HG03521 (cell line): ENCODE measurements around the gene CCSER1.
"Not testable (repeated sequence)": the region's sequence is repeated elsewhere in the genome, so short reads cannot be mapped to it uniquely, and the experiment has no call there.

Experiments used
- ATAC-seq: cut with Tn5 transposase; IDR thresholded peaks from one replicate; pipeline ENCODE4 v1.9.1; 2021; ENCODE audit warnings: mild to moderate bottlenecking, moderate library complexity; ENCODE audit not compliant: unreplicated experiment

CCSER1 gene

DNA sequence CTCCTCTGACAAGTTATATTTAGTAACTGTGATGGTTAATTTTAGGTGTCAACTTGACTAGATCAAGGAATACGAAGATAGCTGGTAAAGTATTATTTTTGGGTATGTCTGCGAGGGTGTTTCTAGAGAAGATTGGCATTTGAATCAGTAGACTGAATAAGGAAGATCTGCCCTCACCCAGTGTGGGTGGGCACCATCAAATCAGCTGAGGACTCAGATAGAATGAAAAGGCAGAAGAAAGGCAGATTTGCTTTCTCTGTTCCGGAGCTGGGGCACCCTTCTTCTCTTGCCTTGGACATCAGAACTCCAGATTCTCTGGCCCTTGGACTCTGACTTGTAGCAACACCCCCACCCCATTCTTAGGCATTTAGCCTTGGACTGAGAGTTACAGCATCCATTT lies 981.6 kb downstream of the CCSER1 start:
- no peak for ATAC-seq

- ATAC-seq: no peak
Observed at GRCh38 chr4:91111556-91111955, 984.4 kb downstream of the CCSER1 start.

GRCh38 chr4:91113130-91113706 lies 986.0 kb downstream of the CCSER1 start:
- ATAC-seq: no peak

- no peak for ATAC-seq
Observed at GRCh38 chr4:91114386-91114785, 987.2 kb downstream of the CCSER1 start.

- ATAC-seq: no peak
Observed at GRCh38 chr4:91116861-91117260, 989.7 kb downstream of the CCSER1 start.

- ATAC-seq: no peak
Observed at GRCh38 chr4:91118597-91118996, 991.4 kb downstream of the CCSER1 start.

- ATAC-seq: no peak
Observed at GRCh38 chr4:91123742-91124141, 996.5 kb downstream of the CCSER1 start.

DNA sequence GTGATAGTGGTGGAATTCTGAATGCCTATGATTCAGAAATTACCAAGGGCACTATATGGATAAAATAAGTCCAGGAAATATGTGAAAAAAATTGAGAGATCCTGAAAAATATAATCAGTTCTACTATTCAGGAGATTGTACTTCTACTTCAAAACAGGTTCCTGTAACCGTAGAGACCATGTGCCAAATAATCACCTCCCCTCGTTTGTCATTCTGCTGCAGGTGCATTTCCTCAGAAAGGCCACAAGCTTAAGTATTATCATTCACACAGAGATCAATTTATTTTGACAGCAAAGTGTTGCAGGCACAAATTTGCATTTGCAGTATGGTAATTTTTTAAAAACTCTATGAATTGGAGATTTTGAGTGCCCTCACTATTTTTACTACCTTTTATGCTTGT lies 1000.0 kb downstream of the CCSER1 start:
- ATAC-seq: no peak

DNA sequence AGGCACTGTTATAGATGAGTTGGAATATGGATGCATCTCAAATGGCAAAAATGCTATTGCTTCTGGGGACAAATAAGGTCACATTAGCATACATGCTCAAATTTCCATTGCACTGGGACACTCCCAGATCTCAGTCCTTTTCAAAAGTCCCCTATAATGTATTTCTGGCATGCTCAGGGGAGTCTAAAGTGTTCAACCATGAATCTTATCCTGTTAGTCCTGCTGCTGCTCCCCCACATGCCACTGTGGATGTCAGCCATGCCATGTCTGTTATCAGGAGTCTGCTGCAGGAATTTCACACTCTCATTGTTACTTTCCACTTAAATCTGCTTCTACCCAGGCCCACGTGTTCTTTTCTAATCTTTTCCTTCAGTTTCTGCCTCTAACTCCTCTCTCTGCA lies 1000.6 kb downstream of the CCSER1 start:
- ATAC-seq: no peak

DNA sequence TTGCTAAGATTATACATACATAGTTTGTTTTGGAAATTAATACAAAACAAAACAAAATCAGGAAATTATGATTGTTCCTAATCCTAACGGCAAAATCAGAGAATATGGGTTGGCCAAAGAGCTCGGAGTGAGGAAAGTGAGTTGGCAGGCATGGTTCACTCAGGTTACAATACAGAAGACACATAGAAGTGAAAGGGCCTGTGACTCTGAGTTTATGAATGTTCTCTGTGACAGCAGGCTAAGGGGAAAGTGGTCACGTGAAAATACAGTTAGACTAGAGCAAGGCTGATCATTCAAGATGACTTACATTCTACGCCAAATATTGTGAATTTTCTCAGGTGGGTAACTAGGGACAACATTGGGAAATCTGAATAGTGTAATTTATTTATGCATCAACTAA lies 1001.3 kb downstream of the CCSER1 start:
- ATAC-seq: no peak

GRCh38 chr4:91147067-91147466 lies 1019.9 kb downstream of the CCSER1 start:
- no peak for ATAC-seq

DNA sequence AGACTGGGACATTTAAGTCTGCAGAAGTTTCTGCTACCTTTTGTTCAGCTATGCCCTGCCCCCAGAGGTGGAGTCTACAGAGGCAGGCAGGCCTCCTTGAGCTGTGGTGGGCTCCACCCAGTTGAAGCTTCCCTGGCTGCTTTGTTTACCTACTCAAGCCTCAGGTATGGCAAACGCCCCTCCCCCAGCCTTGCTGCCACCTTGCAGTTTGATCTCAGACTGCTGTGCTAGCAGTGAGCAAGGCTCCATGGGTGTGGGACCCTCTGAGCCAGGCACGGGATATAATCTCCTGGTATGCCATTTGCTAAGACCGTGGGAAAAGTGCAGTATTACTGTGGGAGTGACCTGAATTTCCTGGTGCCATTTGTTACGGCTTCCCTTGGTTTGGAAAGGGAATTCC lies 1026.8 kb downstream of the CCSER1 start:
- ATAC-seq: not testable (repeated sequence)

GRCh38 chr4:91167864-91168653 lies 1040.9 kb downstream of the CCSER1 start:
- not testable (repeated sequence) for ATAC-seq

- no peak for ATAC-seq
Observed at GRCh38 chr4:91170768-91171167, 1043.6 kb downstream of the CCSER1 start.

DNA sequence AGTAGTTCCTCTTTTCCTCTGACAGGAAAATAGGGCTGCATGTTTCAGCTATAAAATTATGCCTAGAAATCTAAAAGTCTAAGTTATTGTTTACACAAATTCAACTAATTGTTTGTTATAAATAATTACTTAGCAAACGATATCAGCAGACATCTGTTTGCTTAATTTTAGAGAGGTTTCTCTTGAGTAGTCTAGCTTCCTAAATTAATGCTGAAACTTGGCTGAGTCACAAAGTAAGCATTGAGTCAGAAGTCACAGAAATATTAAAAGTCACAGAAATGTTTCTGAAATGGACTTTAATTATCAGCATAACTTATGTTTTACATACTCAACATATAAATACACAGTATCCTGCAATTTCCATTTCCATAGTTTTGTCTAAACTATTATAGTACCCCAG lies 1044.0 kb downstream of the CCSER1 start:
- ATAC-seq: no peak

DNA sequence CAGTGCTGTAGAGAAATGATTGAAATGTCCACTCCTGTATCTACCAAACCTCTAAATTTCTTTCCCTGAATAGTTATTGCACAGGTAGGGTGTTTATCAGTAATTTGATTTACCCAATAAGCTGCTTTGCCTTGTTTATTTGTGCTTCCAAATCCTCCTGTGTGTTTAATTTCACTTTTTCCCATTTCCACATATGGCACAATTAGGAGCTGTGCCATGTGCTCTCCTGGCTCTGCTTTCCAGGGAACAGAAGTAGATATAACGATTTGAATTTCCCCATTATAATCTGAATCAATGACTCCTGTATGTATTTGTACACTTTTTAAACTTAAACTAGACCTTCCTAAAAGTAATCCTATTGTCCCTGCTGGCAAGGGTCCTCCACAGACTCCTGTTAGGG lies 1057.9 kb downstream of the CCSER1 start:
- not testable (repeated sequence) for ATAC-seq

- no peak for ATAC-seq
Observed at GRCh38 chr4:91198951-91199350, 1071.8 kb downstream of the CCSER1 start.

DNA sequence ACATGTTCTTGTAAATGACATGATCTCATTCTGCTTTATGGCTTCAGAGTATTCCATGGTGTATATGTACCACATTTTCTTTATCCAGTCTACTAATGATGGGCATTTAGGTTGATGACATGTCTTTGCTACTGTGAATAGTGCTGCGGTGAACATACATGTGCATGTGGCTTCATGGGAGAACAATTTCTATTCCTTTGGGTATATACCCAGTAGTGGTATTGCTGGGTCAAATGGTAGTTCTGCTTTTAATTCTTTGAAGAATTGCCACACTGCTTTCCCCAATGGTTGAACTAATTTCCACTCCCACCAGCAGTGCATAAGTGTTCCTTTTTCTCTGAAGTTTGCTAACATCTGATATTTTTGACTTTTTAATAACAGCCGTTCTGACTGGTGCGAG lies 1080.3 kb downstream of the CCSER1 start:
- ATAC-seq: no peak

DNA sequence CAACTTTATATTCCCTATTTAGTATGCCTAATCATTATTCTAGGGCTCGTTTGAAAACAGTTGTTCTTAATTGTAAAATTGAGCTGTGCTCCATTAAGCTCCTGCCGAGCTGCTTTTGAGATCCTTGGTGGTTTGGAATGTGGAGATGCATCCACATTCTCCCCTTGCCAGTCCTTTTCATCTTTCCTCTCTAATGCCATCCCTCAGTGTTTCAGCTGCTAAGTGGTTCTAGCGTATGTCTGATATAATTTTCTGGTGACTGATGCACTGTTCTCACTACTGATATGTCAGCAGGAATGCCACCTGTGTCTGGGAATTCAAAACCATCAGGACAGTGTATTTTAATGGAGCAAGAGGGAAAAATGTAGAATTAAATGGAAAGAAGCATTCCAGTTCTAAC lies 1085.0 kb downstream of the CCSER1 start:
- ATAC-seq: no peak

DNA sequence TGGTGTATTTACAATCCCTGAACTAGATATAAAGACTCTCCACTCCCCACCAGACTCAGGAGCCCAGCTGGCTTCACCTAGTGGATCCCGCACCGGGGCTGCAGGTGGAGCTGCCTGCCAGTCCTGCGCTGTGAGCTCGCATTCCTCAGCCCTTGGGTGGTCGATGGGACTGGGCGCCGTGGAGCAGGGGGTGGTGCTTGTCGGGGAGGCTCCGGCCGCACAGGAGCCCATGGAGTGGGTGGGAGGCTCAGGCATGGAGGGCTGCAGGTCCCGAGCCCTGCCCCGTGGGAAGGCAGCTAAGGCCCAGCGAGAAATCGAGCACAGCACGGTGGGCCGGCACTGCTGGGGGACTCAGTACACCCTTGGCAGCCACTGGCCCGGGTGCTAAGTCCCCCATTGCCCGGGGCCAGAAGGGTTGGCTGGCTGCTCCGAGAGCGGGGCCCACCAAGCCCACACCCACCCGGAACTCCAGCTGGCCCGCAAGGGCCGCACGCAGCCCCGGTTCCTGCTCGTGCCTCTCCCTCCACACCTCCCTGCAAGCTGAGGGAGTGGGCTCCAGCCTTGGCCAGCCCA lies 1090.7 kb downstream of the CCSER1 start:
- not testable (repeated sequence) for ATAC-seq

DNA sequence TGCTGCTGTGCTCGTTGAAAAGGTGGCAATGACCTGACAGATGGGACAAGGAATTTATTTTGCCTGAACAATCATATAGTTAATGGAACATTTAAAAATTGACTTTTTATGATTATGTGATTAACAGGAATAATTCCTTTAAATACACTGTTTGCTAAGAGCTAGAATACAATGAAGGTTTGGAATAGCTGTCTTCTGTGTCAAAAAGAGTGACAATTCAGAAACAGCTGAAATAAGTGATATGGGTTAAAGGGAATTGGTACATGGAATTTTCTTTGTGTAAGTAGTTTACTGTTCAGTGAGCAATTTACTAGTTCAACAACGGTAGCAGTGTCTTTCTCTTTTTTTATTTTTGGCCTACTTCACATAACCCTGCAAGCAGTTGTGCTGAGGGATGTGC lies 1093.1 kb downstream of the CCSER1 start:
- no peak for ATAC-seq

- no peak for ATAC-seq
Observed at GRCh38 chr4:91222014-91222413, 1094.8 kb downstream of the CCSER1 start.
